ENCODE data around the gene NEURL3. TPM values are rescaled to one million over a fixed set of nuclear protein-coding genes. Genes with fewer than 3 reads are reported as not detected.
"Not testable (repeated sequence)": the region's sequence is repeated elsewhere in the genome, so short reads cannot be mapped to it uniquely, and the experiment has no call there.

Gene NEURL3
- polyA plus RNA-seq, 3 donors = not detected

DNA sequence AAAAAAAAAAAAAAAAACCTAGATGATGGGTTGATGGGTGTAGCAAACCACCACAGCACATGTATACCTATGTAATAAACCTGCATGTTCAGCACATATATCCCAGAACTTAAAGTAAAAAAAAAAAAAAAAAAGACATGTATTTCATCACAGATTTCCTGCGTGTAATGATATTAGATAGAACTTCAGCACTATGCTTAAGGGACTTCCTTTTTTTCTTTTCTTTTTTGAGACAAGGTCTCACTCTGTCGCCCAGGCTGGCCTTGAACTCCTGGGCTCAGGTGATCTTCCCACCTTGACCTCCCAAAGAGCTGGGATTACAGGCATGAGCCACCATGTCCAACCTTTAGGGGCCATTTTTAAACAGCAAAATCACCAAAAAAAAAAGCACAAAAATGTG is 42.0 kb downstream of the NEURL3 start:
- Histone ChIP-seq H3K36me3 (replicated peaks in 1 of 2; ENCODE audit: control insufficient read depth in 1 of 2, insufficient read depth in 2 of 2, low read length in 2 of 2) (no peaks in the 10 kb centered on the region), H4K20me1 (ENCODE audit: insufficient read depth, low read length) (no peaks in the 10 kb centered on the region), H3K79me2 (ENCODE audit: insufficient read depth, low read length) (no peaks in the 10 kb centered on the region), H2AFZ (ENCODE audit: insufficient read depth, low read depth, low read length, poor library complexity, severe bottlenecking) (no peak overlapping the region), H3K9me3 (replicated peaks in 1 of 2; ENCODE audit: control insufficient read depth in 1 of 2, insufficient read depth in 1 of 2, low read length in 2 of 2) (no peaks in the 10 kb centered on the region), H3K4me2 (replicated peaks; ENCODE audit: extremely low read depth, low read length, poor library complexity, severe bottlenecking) (no peak overlapping the region), H3K4me1 (ENCODE audit: control insufficient read depth in 1 of 2, insufficient read depth in 2 of 2, low read length in 2 of 2) (no peaks in the 10 kb centered on the region), H3K4me3 (replicated peaks in 1 of 3; ENCODE audit: low read depth in 2 of 3, low read length in 3 of 3) (no peak overlapping the region), H3K27ac (ENCODE audit: low read depth in 1 of 2, low read length in 2 of 2) (no peak overlapping the region), H3K9ac (ENCODE audit: insufficient read depth, low read length, poor library complexity, severe bottlenecking) (no peak overlapping the region), H3K27me3 (ENCODE audit: control insufficient read depth in 2 of 2, insufficient read depth in 2 of 2, low read length in 2 of 2) (no peaks in the 10 kb centered on the region)
- H3K27me3 Mint-ChIP-seq (ENCODE audit: low read depth in 3 of 3) = peaks cover 0 to 5% (median 0%) of the 10 kb centered on the region in 3 donors
- no peak for DNase-seq
- TF ChIP-seq, protein P1, sequence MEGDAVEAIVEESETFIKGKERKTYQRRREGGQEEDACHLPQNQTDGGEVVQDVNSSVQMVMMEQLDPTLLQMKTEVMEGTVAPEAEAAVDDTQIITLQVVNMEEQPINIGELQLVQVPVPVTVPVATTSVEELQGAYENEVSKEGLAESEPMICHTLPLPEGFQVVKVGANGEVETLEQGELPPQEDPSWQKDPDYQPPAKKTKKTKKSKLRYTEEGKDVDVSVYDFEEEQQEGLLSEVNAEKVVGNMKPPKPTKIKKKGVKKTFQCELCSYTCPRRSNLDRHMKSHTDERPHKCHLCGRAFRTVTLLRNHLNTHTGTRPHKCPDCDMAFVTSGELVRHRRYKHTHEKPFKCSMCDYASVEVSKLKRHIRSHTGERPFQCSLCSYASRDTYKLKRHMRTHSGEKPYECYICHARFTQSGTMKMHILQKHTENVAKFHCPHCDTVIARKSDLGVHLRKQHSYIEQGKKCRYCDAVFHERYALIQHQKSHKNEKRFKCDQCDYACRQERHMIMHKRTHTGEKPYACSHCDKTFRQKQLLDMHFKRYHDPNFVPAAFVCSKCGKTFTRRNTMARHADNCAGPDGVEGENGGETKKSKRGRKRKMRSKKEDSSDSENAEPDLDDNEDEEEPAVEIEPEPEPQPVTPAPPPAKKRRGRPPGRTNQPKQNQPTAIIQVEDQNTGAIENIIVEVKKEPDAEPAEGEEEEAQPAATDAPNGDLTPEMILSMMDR (IDR thresholded peaks at IDR 0.05) = no peak
- no CpG with 5 or more reads among the region's 2 CpGs for WGBS (ENCODE audit: insufficient coverage)
- H3K4me3 Mint-ChIP-seq = no peak overlapping the region
- intact Hi-C loops (cut with micrococcal nuclease) = no loop called here
- peaks cover 0 to 20% (median 16%) of the 10 kb centered on the region in 7 donors for H3K9me3 Mint-ChIP-seq
- peaks cover 3% of the 10 kb centered on the region for H3K4me1 Mint-ChIP-seq
- no peak overlapping the region for H3K27ac Mint-ChIP-seq
- H3K36me3 Mint-ChIP-seq = no peaks in the 10 kb centered on the region

- H2AFZ ChIP-seq (ENCODE audit: insufficient read depth, low read depth, low read length, poor library complexity, severe bottlenecking); H3K27ac ChIP-seq (ENCODE audit: low read depth in 1 of 2, low read length in 2 of 2); H3K27ac Mint-ChIP-seq; H3K9ac ChIP-seq (ENCODE audit: insufficient read depth, low read length, poor library complexity, severe bottlenecking); H3K9me3 ChIP-seq (replicated peaks in 1 of 2; ENCODE audit: control insufficient read depth in 1 of 2, insufficient read depth in 1 of 2, low read length in 2 of 2); H3K4me3 ChIP-seq (replicated peaks in 1 of 3; ENCODE audit: low read depth in 2 of 3, low read length in 3 of 3); H3K27me3 ChIP-seq (ENCODE audit: control insufficient read depth in 2 of 2, insufficient read depth in 2 of 2, low read length in 2 of 2); H3K4me3 Mint-ChIP-seq; H3K27me3 Mint-ChIP-seq (ENCODE audit: low read depth in 3 of 3); H3K4me1 Mint-ChIP-seq; H3K79me2 ChIP-seq (ENCODE audit: insufficient read depth, low read length); intact Hi-C loops (cut with micrococcal nuclease); H3K36me3 ChIP-seq (replicated peaks in 1 of 2; ENCODE audit: control insufficient read depth in 1 of 2, insufficient read depth in 2 of 2, low read length in 2 of 2); DNase-seq; H3K36me3 Mint-ChIP-seq; H3K4me2 ChIP-seq (replicated peaks; ENCODE audit: extremely low read depth, low read length, poor library complexity, severe bottlenecking); H3K4me1 ChIP-seq (ENCODE audit: control insufficient read depth in 1 of 2, insufficient read depth in 2 of 2, low read length in 2 of 2); H4K20me1 ChIP-seq (ENCODE audit: insufficient read depth, low read length): not testable (repeated sequence)
- WGBS (ENCODE audit: insufficient coverage) = no CpG with 5 or more reads among the region's 30 CpGs
- peaks cover 0 to 20% (median 16%) of the 10 kb centered on the region in 7 donors for H3K9me3 Mint-ChIP-seq
Measured at GRCh38 chr2:96461616-96462015, 43.5 kb downstream of the NEURL3 start.

All from CD14-positive monocyte (primary cell).